ENCODE measurements around the gene CAND2.

DNA sequence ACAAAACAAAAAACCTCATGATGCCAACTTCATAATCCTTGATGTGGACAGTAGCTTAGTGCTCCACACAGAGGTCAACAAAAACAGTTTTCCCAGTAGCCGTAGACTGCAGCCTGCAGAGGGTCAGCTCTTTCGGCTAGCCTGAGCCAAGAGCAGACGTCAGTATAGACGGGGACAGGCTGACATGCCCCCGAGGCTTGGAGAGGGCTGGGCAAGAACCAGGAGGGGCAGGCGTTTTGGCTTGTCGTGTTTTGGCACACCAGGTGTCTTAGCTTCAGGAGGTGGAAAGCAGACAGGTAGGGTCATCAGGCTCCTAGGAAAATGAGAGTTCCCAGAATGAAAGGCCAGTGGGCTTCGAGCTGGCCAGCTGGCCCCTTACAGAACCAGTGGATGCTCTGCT, 21.8 kb downstream of the CAND2 start:
- TF ChIP-seq POLR2A (IDR thresholded peaks at IDR 0.05): no peak
- TF ChIP-seq, protein P1, sequence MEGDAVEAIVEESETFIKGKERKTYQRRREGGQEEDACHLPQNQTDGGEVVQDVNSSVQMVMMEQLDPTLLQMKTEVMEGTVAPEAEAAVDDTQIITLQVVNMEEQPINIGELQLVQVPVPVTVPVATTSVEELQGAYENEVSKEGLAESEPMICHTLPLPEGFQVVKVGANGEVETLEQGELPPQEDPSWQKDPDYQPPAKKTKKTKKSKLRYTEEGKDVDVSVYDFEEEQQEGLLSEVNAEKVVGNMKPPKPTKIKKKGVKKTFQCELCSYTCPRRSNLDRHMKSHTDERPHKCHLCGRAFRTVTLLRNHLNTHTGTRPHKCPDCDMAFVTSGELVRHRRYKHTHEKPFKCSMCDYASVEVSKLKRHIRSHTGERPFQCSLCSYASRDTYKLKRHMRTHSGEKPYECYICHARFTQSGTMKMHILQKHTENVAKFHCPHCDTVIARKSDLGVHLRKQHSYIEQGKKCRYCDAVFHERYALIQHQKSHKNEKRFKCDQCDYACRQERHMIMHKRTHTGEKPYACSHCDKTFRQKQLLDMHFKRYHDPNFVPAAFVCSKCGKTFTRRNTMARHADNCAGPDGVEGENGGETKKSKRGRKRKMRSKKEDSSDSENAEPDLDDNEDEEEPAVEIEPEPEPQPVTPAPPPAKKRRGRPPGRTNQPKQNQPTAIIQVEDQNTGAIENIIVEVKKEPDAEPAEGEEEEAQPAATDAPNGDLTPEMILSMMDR (IDR thresholded peaks at IDR 0.05): no peak

Measured in gastroesophageal sphincter (tissue), 3 donors.